ENCODE measurements around the gene IL23R. TPM values are rescaled to one million over a fixed set of nuclear protein-coding genes. Genes with fewer than 3 reads are reported as not detected.

Gene IL23R
- total RNA-seq, 3 donors from 2014 or later (not counting 1 experiment from before 2014, with no cell fraction given) = 0.31 to 0.55 (median 0.34) TPM

DNA sequence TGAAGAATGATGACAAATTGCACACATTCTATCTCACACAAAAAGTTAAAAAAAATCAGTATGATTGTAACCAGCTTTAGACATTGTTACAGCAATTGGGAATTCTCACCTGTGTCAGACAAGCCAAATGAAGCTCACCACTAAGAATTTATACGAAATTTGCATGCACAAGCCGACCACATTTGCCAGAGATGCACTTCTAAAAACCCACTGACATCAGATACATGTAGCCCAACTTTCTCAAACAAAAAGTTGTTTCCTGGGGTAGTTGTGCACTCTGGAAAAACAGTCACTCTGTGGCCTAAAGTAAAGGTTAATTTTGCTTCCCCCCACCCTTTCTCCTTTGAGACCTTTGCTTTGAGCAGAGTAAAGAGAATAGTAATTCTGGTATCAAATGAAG, 73.5 kb downstream of the IL23R start:
- Mint-ChIP-seq H3K27ac (no peak overlapping the region), H3K27me3 (ENCODE audit: low read depth in 2 of 2) (no peaks in the 10 kb centered on the region), H3K9me3 (no peaks in the 10 kb centered on the region), H3K4me3 (no peak overlapping the region), H3K4me1 (no peaks in the 10 kb centered on the region), H3K36me3 (no peaks in the 10 kb centered on the region)
- 29% methylated on average over 2 of the region's 2 CpGs for WGBS (ENCODE audit: insufficient coverage)
- DNase-seq = no peak
- ATAC-seq = no peak
- Histone ChIP-seq H3K4me3 (ENCODE audit: low read length) (no peak overlapping the region), H3K27ac (ENCODE audit: low read length) (no peak overlapping the region), H3K27me3 (ENCODE audit: control insufficient read depth, insufficient read depth, low read length) (no peaks in the 10 kb centered on the region), H3K9me3 (ENCODE audit: control insufficient read depth, insufficient read depth, low read length) (no peaks in the 10 kb centered on the region), H3K36me3 (ENCODE audit: control insufficient read depth, insufficient read depth, low read length) (no peaks in the 10 kb centered on the region), H3K4me1 (ENCODE audit: control insufficient read depth, insufficient read depth, low read length) (no peaks in the 10 kb centered on the region)
- intact Hi-C loops (cut with micrococcal nuclease) = no loop called here
- TF ChIP-seq, protein P1, sequence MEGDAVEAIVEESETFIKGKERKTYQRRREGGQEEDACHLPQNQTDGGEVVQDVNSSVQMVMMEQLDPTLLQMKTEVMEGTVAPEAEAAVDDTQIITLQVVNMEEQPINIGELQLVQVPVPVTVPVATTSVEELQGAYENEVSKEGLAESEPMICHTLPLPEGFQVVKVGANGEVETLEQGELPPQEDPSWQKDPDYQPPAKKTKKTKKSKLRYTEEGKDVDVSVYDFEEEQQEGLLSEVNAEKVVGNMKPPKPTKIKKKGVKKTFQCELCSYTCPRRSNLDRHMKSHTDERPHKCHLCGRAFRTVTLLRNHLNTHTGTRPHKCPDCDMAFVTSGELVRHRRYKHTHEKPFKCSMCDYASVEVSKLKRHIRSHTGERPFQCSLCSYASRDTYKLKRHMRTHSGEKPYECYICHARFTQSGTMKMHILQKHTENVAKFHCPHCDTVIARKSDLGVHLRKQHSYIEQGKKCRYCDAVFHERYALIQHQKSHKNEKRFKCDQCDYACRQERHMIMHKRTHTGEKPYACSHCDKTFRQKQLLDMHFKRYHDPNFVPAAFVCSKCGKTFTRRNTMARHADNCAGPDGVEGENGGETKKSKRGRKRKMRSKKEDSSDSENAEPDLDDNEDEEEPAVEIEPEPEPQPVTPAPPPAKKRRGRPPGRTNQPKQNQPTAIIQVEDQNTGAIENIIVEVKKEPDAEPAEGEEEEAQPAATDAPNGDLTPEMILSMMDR (IDR thresholded peaks at IDR 0.05) = no peak

DNA sequence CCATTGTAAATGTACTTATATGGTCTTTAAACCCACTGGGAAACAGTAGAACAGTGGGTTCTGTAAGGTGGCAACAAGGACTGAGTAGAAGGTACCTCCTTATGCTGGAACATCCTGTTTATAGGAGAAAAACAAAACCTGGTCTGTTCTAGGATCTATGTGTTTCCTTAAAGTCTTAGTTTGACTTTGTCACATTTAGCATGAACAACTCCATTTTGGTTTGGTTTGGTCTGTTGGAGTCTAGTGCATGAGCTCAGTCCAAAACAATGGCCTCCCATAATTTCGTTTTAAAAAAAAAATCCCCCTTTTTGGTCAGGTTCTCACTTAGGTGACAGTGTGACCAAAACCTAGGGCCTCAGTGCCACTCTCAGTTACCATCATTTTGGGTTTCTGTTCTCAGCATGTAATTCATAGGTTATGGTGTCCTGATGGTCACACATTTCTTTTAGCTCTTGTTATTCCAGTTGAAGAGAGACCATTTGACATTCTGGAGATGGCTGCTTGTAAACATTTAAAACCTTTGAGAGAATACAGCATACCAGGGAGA, 75.0 kb downstream of the IL23R start:
- ATAC-seq = no peak
- Mint-ChIP-seq H3K27ac (no peak overlapping the region), H3K4me1 (no peaks in the 10 kb centered on the region), H3K9me3 (no peaks in the 10 kb centered on the region), H3K36me3 (no peaks in the 10 kb centered on the region), H3K27me3 (ENCODE audit: low read depth in 2 of 2) (no peaks in the 10 kb centered on the region), H3K4me3 (no peak overlapping the region)
- Histone ChIP-seq H3K36me3 (ENCODE audit: control insufficient read depth, insufficient read depth, low read length) (no peaks in the 10 kb centered on the region), H3K27ac (ENCODE audit: low read length) (no peak overlapping the region), H3K4me3 (ENCODE audit: low read length) (no peak overlapping the region), H3K27me3 (ENCODE audit: control insufficient read depth, insufficient read depth, low read length) (no peaks in the 10 kb centered on the region), H3K4me1 (ENCODE audit: control insufficient read depth, insufficient read depth, low read length) (no peaks in the 10 kb centered on the region), H3K9me3 (ENCODE audit: control insufficient read depth, insufficient read depth, low read length) (no peaks in the 10 kb centered on the region)
- intact Hi-C loops (cut with micrococcal nuclease) = no loop called here
- TF ChIP-seq, protein P1 (IDR thresholded peaks at IDR 0.05) = no peak
- WGBS (ENCODE audit: insufficient coverage) = 64% methylated on average over 1 of the region's 1 CpG
- no peak for DNase-seq

DNA sequence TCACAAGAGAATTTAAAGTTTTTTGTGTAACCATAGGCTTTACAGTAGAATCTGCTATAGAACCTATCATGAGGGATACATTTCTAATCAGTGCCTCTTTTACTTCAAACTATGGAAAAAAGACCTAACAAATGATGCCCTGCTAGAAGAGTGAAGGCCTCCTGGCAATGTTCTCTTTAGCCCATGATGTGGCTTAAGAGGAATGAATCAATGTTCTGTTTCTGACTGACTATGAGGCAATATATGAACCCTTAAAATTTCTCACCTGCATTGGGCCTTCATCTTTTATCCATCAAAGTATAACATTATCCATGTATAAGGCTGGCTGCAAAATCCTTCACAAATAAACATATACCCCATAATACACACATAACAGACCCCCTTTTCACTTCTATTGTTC, 75.8 kb downstream of the IL23R start:
- no peak overlapping the region for H3K4me3 ChIP-seq (ENCODE audit: low read length)
- H3K4me1 Mint-ChIP-seq = no peaks in the 10 kb centered on the region
- DNase-seq (no peak), ATAC-seq (no peak)
- TF ChIP-seq, protein P1 (IDR thresholded peaks at IDR 0.05) = no peak
- no peaks in the 10 kb centered on the region for H3K9me3 Mint-ChIP-seq
- H3K36me3 Mint-ChIP-seq = no peaks in the 10 kb centered on the region
- no peaks in the 10 kb centered on the region for H3K4me1 ChIP-seq (ENCODE audit: control insufficient read depth, insufficient read depth, low read length)
- H3K4me3 Mint-ChIP-seq = no peak overlapping the region
- intact Hi-C loops (cut with micrococcal nuclease) = no loop called here
- no peaks in the 10 kb centered on the region for H3K36me3 ChIP-seq (ENCODE audit: control insufficient read depth, insufficient read depth, low read length)
- H3K27ac Mint-ChIP-seq = no peak overlapping the region
- no peaks in the 10 kb centered on the region for H3K9me3 ChIP-seq (ENCODE audit: control insufficient read depth, insufficient read depth, low read length)
- no peaks in the 10 kb centered on the region for H3K27me3 Mint-ChIP-seq (ENCODE audit: low read depth in 2 of 2)
- no peak overlapping the region for H3K27ac ChIP-seq (ENCODE audit: low read length)
- H3K27me3 ChIP-seq (ENCODE audit: control insufficient read depth, insufficient read depth, low read length) = no peaks in the 10 kb centered on the region

DNA sequence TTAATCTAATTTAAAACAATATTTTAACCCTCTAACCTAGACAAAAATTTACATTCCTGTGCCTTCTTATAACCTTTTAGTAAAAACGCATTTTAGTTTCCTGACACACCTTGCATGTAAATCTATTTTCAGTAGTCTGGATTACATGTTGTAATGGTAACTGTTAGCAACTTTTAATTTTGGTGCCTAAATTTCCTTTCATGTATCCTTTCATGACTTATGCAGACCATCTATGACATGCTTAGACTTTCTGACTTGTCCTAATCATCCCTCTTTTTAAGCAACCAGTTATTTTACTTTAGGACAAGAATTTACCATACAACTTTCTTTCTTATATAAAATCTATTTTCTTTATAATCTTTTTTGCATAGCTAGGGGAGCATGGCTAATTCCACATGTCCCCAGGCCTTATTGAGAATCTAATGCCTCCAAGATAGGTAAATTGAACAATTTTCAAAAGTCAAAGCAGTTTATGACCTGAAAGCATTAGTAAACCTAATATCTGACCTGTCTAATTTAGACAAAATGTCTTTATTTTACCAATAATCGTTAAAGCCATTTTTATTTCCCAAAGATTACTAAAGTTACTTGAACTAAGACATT, 83.9 kb downstream of the IL23R start:
- TF ChIP-seq, protein P1 (IDR thresholded peaks at IDR 0.05) = no peak
- Mint-ChIP-seq H3K9me3 (peaks cover 2% of the 10 kb centered on the region in 2 donors), H3K36me3 (peaks cover 13% of the 10 kb centered on the region), H3K27ac (no peak overlapping the region), H3K27me3 (ENCODE audit: low read depth in 2 of 2) (peaks cover 0 to 2% of the 10 kb centered on the region in 2 donors), H3K4me3 (no peak overlapping the region), H3K4me1 (no peaks in the 10 kb centered on the region)
- intact Hi-C loops (cut with micrococcal nuclease) = no loop called here
- WGBS (ENCODE audit: insufficient coverage) = 91% methylated on average over 1 of the region's 2 CpGs
- Histone ChIP-seq H3K9me3 (ENCODE audit: control insufficient read depth, insufficient read depth, low read length) (no peaks in the 10 kb centered on the region), H3K4me3 (ENCODE audit: low read length) (no peak overlapping the region), H3K36me3 (ENCODE audit: control insufficient read depth, insufficient read depth, low read length) (no peaks in the 10 kb centered on the region), H3K27me3 (ENCODE audit: control insufficient read depth, insufficient read depth, low read length) (no peaks in the 10 kb centered on the region), H3K27ac (ENCODE audit: low read length) (no peak overlapping the region), H3K4me1 (ENCODE audit: control insufficient read depth, insufficient read depth, low read length) (no peaks in the 10 kb centered on the region)
- DNase-seq (no peak), ATAC-seq (no peak)

Data from natural killer cell (primary cell).